Epithelial cell of proximal tubule (primary cell): ENCODE measurements around the gene SIAH1. TPM values are rescaled to one million over a fixed set of nuclear protein-coding genes. Genes with fewer than 3 reads are reported as not detected.
"Not testable (repeated sequence)": the region's sequence is repeated elsewhere in the genome, so short reads cannot be mapped to it uniquely, and the experiment has no call there.

ENCODE experiments used
- DNase-seq: peaks from one replicate; pipeline ENCODE4 v3.0.0-alpha.2; 2011; ENCODE audit warnings: low read depth
- H3K4me3 ChIP-seq: 2 replicates; pipeline ENCODE4 v1.5.1; 2011; ENCODE audit warnings: low read depth, mild to moderate bottlenecking, low read length
- total RNA-seq: library from RNA; depleted of rRNA; stranded (reverse); fragments of >200 nt; gene quantifications from 2 replicates; pipeline ENCODE4 v1.2.3, GENCODE V29; 2015
- TF ChIP-seq, protein P1 (sequence below): conservative IDR thresholded peaks from 2 replicates; pipeline ENCODE4 v1.5.1; 2012; ENCODE audit warnings: low read depth, mild to moderate bottlenecking, low read length

The SIAH1 gene
- total RNA-seq, 1 donor from 2014 or later: 15.3 TPM

GRCh38 chr16:48426244-48427141 lies 41.3 kb upstream of the SIAH1 start:
- H3K4me3 ChIP-seq: no peak overlapping the region
- DNase-seq: no peak
- TF ChIP-seq, protein P1, sequence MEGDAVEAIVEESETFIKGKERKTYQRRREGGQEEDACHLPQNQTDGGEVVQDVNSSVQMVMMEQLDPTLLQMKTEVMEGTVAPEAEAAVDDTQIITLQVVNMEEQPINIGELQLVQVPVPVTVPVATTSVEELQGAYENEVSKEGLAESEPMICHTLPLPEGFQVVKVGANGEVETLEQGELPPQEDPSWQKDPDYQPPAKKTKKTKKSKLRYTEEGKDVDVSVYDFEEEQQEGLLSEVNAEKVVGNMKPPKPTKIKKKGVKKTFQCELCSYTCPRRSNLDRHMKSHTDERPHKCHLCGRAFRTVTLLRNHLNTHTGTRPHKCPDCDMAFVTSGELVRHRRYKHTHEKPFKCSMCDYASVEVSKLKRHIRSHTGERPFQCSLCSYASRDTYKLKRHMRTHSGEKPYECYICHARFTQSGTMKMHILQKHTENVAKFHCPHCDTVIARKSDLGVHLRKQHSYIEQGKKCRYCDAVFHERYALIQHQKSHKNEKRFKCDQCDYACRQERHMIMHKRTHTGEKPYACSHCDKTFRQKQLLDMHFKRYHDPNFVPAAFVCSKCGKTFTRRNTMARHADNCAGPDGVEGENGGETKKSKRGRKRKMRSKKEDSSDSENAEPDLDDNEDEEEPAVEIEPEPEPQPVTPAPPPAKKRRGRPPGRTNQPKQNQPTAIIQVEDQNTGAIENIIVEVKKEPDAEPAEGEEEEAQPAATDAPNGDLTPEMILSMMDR: no peak

- H3K4me3 ChIP-seq: no peak overlapping the region
- no peak for DNase-seq
- TF ChIP-seq, protein P1: no peak
These were observed 37.3 kb upstream of the SIAH1 start for GRCh38 chr16:48422537-48422936.

DNA sequence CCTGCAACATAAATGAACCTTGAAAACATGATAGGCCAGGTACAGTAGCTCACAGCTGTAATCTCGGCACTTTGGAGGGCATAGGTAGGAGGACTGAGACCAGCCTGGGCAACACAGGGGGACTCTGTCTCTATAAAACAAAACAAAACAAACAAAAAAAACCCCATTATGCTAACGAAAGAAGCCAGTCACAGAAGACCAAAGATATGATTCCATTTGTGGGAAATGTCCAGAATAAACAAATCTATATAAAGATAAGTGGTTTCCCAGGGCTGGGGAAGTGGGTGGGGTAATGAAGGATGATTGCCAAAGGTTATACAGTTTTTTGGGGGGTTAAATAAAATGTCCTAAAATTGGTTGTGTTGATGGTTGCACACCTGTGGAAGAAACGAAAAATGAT lies 36.5 kb upstream of the SIAH1 start:
- no peak overlapping the region for H3K4me3 ChIP-seq
- DNase-seq: no peak
- TF ChIP-seq, protein P1: no peak

GRCh38 chr16:48420437-48420836 lies 35.2 kb upstream of the SIAH1 start:
- TF ChIP-seq, protein P1: no peak
- no peak overlapping the region for H3K4me3 ChIP-seq
- no peak for DNase-seq

- DNase-seq, H3K4me3 ChIP-seq: not testable (repeated sequence)
These were observed 31.4 kb upstream of the SIAH1 start for GRCh38 chr16:48416617-48417016.

GRCh38 chr16:48413272-48413671 lies 28.1 kb upstream of the SIAH1 start:
- TF ChIP-seq, protein P1: no peak
- DNase-seq: no peak
- H3K4me3 ChIP-seq: no peak overlapping the region

DNA sequence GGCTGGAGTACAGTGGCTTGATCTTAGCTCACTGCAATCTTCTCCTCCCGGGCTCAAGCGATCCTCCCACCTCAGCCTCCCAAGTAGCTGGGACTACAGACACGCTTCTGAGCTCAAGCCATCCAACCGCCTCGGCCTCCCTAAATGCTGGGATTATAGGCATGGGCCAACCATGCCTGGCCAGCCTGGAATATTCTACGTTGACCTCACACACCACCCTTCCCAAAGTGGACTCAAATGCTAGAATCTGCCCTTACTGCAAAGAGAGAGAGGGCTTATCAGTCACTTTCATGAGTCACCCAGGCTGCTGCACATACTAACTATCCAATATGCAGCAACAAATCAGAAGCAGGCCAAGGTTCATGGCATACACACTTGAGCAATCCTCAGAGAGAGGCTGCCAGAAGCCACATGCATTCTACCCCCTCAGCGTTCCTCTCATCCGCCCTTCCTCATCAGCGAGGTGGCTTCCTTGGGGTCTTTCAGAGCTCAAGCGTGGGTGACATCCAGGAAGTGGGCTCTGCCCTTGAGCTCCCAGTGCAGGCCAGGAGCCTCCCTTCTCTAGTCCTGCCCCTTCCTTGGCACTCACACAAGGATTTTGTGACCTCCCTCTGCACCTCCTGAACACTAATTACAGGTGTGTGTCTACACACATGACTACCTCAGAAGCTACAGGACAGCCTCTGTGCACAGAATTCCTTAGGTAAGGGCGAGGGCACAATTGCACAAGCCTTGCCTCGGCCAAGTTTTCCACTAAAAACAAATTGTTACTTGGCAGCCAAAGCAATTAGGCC lies 24.8 kb upstream of the SIAH1 start:
- no peak overlapping the region for H3K4me3 ChIP-seq
- TF ChIP-seq, protein P1: no peak
- peak; percentile 84 for DNase-seq
